Peyer's patch (tissue), 4 donors: ENCODE data around the gene CPPED1.
"Not testable (repeated sequence)": the region's sequence is repeated elsewhere in the genome, so short reads cannot be mapped to it uniquely, and the experiment has no call there.

Experiments
- POLR2A ChIP-seq, 2 donors: fragments of 450-650 bp; IDR thresholded peaks; one replicate each; pipeline ENCODE4 v1.5.1; 2017; ENCODE audit warnings: antibody characterized with exemption in 2 of 2, mild to moderate bottlenecking in 2 of 2, moderate library complexity in 2 of 2
- TF ChIP-seq, protein P1 (sequence below), 6 experiments: fragments of 450-650 bp in 4 of 6; fragments of 200-600 bp in 2 of 6; sonication (generic) in 1 of 6; IDR thresholded peaks; one replicate each; pipeline ENCODE4 v1.5.1; 2017 to 2019; ENCODE audit warnings: antibody characterized with exemption in 6 of 6, mild to moderate bottlenecking in 3 of 6, moderate library complexity in 1 of 6

GRCh38 chr16:12792528-12792927 is 11.2 kb downstream of the CPPED1 start:
- TF ChIP-seq, protein P1, sequence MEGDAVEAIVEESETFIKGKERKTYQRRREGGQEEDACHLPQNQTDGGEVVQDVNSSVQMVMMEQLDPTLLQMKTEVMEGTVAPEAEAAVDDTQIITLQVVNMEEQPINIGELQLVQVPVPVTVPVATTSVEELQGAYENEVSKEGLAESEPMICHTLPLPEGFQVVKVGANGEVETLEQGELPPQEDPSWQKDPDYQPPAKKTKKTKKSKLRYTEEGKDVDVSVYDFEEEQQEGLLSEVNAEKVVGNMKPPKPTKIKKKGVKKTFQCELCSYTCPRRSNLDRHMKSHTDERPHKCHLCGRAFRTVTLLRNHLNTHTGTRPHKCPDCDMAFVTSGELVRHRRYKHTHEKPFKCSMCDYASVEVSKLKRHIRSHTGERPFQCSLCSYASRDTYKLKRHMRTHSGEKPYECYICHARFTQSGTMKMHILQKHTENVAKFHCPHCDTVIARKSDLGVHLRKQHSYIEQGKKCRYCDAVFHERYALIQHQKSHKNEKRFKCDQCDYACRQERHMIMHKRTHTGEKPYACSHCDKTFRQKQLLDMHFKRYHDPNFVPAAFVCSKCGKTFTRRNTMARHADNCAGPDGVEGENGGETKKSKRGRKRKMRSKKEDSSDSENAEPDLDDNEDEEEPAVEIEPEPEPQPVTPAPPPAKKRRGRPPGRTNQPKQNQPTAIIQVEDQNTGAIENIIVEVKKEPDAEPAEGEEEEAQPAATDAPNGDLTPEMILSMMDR (IDR thresholded peaks at IDR 0.05) = not testable (repeated sequence)
- not testable (repeated sequence) for TF ChIP-seq POLR2A (IDR thresholded peaks at IDR 0.05)
